NCI-H1105 (cell line): ENCODE results near the gene NSUN4.
"Not testable (repeated sequence)": the region's sequence is repeated elsewhere in the genome, so short reads cannot be mapped to it uniquely, and the experiment has no call there.

Experiments
- DNase-seq: peaks from one replicate; lab custom pipeline; 2025; lab: John Stamatoyannopoulos, UW

Gene NSUN4

DNA sequence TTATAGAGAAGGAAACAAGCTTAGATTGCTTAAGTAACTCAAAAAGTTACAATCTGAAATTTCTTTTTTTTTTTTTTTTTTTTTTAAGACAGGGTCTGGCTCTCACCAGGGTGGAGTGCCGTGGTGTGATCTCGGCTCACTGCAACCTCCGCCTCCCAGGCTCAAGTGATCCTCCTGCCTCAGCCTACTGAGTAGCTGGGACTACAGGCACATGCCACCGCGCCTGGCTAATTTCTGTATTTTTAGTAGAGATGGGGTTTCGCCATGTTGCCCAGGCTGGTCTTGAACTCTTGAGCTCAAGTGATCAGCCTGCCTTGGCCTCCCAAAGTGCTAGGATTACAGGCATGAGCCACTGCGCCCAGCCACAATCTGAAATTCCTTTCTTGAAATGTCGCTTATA is 27.1 kb downstream of the NSUN4 start:
- not testable (repeated sequence) for DNase-seq

GRCh38 chr1:46368791-46369190 is 28.2 kb downstream of the NSUN4 start:
- no peak for DNase-seq

GRCh38 chr1:46369542-46370213 is 29.1 kb downstream of the NSUN4 start:
- DNase-seq: no peak

DNA sequence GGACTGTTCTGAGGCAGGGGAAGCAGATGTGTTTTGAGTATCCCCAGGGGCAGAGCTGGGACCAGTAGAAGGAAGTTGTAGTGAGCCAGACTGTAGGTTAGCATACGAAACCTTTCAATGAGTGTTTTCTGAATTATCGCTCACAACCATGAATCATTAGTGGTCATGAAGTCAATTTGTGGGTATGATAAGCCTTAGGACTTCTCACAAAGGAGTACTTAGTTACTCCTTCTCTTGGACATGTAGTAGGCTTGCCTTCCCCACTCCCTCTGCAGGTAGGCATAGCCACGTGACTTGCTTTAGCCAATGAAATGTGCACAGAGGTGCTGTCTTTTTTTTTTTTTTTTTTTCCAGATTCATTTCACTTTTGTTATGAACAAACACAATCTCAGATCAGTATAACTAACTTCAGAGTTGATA is 29.6 kb downstream of the NSUN4 start:
- DNase-seq: no peak

- DNase-seq: no peak
These were observed 31.8 kb downstream of the NSUN4 start for GRCh38 chr1:46372431-46372830.

DNA sequence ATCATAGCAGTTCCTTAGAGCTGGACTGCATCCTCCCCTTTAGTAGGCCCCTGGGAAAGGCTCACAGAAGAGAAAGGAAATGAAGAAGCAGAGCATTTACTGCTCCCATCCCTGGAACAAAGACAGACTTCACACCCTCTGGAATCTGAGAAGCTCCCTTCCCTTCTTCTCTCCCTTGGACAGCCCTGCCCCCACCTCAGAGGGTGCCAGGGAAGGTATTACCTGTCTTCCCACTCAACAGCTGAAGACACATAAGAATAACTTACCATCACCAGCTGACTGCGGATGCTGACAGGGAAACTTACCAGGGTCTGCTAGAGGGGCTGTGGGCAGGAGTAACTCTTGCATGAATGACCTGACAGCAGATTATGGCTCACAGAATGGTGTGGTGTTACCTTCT is 39.4 kb downstream of the NSUN4 start:
- no peak for DNase-seq

GRCh38 chr1:46380508-46380907 is 39.9 kb downstream of the NSUN4 start:
- no peak for DNase-seq

GRCh38 chr1:46393510-46393909 is 52.9 kb downstream of the NSUN4 start:
- no peak for DNase-seq

GRCh38 chr1:46394108-46394871 is 53.7 kb downstream of the NSUN4 start, which contains the start of gene FAAH:
Gene FAAH, plus strand, starts transcription at chr1:46394317. Its CDS starts 32 bp downstream, at chr1:46394349.
- DNase-seq: peak; percentile 62

DNA sequence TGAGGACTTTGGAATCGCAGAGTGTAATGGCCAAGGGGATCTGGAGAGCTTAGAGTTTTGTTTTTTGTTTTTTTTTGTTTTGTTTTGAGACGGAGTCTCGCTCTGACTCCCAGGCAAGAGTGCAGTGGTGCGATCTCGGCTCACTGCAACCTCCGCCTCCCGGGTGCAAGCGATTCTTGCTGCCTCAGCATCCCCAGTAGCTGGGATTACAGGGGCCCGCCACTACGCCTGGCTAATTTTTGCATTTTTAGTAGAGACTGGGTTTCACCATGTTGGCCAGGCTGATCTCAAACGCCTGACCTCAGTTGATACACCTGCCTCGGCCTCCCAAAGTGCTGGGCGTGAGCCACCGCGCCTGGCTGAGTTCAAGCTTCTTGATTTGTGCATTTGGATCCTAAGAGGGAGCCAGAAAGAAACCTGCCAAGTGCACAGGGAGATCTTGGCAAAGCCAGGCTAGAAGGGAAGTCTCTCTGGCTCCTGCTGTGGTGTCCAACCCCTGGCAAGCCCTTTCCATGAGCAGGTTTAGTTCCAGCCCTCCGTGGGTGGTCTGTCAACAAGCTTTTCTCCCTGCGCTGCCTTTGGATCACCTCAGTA is 54.4 kb downstream of the NSUN4 start:
- no peak for DNase-seq

DNA sequence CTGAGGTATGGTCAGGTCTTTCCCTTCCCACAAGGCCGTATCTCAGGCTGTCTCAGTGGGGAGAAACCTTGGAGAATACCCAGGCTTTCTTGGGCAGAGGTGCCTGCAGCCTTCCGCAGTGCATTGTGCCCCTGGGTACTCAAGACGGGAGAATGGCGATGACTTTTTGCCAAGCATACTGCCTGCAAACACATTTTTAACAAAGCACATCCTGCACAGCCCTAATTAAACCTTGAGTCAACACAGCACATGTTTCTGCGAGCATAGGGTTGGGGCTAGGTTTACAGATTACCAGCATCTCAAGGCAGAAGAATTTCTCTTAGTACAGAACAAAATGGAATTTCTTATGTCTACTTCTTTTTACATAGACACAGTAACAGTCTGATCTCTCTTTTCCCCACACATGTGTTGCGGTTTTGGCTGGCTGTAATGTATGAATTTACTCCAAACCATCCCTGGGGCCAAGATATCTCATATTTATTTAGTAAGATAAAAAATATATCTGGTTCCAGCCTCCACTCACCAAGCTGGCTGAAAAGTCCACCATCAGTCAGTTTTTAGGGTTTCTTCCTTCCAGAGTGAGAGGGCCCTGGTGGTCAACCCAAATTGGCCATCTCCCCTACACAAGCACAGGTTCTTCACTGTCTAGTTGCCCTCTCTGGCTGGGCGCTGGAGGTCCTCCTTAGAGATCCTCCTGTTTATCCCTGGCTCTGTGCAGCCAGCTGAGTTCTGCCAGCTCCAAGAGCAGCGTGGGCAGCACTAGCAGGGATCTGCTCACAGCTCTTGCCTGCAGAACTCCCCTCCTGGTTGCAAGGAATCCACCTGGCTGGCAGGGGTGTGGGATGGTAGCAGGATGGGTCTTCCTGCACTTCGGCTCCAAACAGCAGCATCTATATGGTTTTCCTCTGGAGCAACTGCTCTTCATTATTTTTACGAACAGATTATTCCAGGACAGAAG is 56.1 kb downstream of the NSUN4 start:
- no peak for DNase-seq

DNA sequence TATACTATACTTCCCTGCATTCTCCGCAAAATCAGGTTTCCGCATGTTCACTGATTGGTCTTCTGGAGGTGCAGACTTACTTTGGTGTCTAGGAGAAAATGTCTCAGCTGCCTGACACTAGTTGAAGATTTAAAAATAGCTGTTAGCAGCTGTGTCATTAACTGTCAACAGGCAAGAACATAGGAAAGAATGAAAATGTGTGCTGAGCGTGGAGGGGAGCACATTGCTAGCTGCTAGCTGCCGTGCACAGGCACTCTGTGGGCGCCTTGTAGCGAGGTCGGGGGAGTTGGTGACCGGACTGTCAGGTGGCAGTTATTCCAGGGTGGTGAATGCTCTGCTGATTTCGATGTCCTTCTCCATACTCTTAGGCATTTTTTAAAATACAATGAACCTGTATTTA is 58.7 kb downstream of the NSUN4 start:
- no peak for DNase-seq

DNA sequence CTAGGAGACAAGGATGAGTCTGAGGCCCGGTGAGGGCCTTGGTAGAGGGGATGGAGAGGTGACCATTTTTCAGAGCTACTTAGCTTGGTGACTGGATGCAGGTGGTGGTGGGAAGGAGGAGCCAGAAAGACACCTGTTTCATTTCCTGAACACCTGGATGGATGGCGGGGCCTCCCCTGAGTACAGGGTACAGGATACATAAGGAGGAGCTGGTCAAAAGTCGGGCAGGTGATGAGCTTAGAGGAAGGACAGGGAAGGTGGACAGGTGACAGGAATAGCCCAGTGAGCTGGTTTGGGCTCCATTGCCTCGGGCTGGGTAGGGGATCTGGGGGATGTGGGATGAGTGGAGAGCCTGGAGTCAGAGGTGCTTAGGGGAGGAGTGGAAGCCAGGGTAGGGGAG is 59.8 kb downstream of the NSUN4 start:
- no peak for DNase-seq

- DNase-seq: no peak
These were observed 60.7 kb downstream of the NSUN4 start for GRCh38 chr1:46401154-46401913.

GRCh38 chr1:46401964-46402626 is 61.5 kb downstream of the NSUN4 start:
- DNase-seq: peak; percentile 84

DNA sequence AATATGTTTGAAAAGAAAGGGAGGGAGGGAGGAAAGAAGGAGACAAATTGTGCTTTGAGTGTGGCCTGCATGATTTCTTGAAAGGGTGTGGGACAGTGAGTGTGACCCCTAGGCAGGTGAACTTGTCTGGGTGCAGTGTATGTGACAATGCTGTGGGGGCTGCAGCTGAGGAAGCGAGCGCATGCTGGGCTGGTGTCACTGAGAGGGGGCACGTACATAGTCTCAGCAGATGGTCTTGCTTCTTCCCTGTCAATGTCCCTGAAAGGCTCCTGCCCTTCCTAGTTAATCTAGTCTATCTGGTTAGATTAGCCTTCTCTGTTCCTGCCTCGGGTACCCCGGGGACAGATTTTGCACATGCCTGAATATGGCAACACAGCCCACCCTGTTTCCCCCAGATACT is 63.3 kb downstream of the NSUN4 start:
- DNase-seq: no peak

- no peak for DNase-seq
These were observed 64.0 kb downstream of the NSUN4 start for GRCh38 chr1:46404482-46405196.

GRCh38 chr1:46405197-46405555 is 64.6 kb downstream of the NSUN4 start:
- no peak for DNase-seq

- no peak for DNase-seq
These were observed 65.1 kb downstream of the NSUN4 start for GRCh38 chr1:46405724-46406123.
